ENCODE measurements around the gene PTPN1. TPM values are rescaled to one million over a fixed set of nuclear protein-coding genes. Genes with fewer than 3 reads are reported as not detected.
"Not testable (repeated sequence)": the region's sequence is repeated elsewhere in the genome, so short reads cannot be mapped to it uniquely, and the experiment has no call there.

Gene PTPN1
- polyA plus RNA-seq, 4 donors = 6.5 to 18.0 (median 12.6) TPM

GRCh38 chr20:50618537-50618936 lies 108.4 kb downstream of the PTPN1 start:
- 93 to 100% (median 100%) methylated on average over 1 of the region's 1 CpG for WGBS, 3 donors
- H3K27me3 ChIP-seq (ENCODE audit: control insufficient read depth in 3 of 3, insufficient read depth in 3 of 3, low read length in 3 of 3) = no peaks in the 10 kb centered on the region
- no peak for FAIRE-seq

GRCh38 chr20:50620459-50620858 lies 110.3 kb downstream of the PTPN1 start:
- not testable (repeated sequence) for FAIRE-seq; H3K4me1 ChIP-seq (ENCODE audit: control insufficient read depth in 3 of 3, insufficient read depth in 2 of 3, low read depth in 1 of 3, low read length in 2 of 3); DNase-seq; H3K36me3 ChIP-seq (ENCODE audit: control insufficient read depth in 3 of 3, insufficient read depth in 2 of 3, low read depth in 1 of 3, low read length in 3 of 3); H3K4me3 ChIP-seq (ENCODE audit: low read depth in 1 of 3, low read length in 3 of 3); H3K27ac ChIP-seq (ENCODE audit: low read depth in 1 of 3, low read length in 2 of 3); H3K27me3 ChIP-seq (ENCODE audit: control insufficient read depth in 3 of 3, insufficient read depth in 3 of 3, low read length in 3 of 3)
- whole genome bisulfite sequencing, 3 donors = 93 to 96% (median 95%) methylated on average over 9 of the region's 9 CpGs
- peaks cover 0 to 11% of the 10 kb centered on the region in 2 donors for H3K9me3 ChIP-seq (ENCODE audit: control insufficient read depth in 2 of 2, insufficient read depth in 1 of 2, low read depth in 1 of 2, low read length in 1 of 2)

More at GRCh38 chr20:50618537-50618936, 108.4 kb downstream of the PTPN1 start:
- Histone ChIP-seq H3K4me1 (ENCODE audit: control insufficient read depth in 3 of 3, insufficient read depth in 2 of 3, low read depth in 1 of 3, low read length in 2 of 3) (no peaks in the 10 kb centered on the region), H3K27ac (ENCODE audit: low read depth in 1 of 3, low read length in 2 of 3) (no peak overlapping the region), H3K4me3 (ENCODE audit: low read depth in 1 of 3, low read length in 3 of 3) (no peak overlapping the region), H3K9me3 (ENCODE audit: control insufficient read depth in 2 of 2, insufficient read depth in 1 of 2, low read depth in 1 of 2, low read length in 1 of 2) (peaks cover 0 to 11% of the 10 kb centered on the region in 2 donors), H3K36me3 (ENCODE audit: control insufficient read depth in 3 of 3, insufficient read depth in 2 of 3, low read depth in 1 of 3, low read length in 3 of 3) (no peaks in the 10 kb centered on the region)
- no peak for DNase-seq

GRCh38 chr20:50621068-50621665 lies 111.0 kb downstream of the PTPN1 start:
- peaks cover 0 to 11% of the 10 kb centered on the region in 2 donors for H3K9me3 ChIP-seq (ENCODE audit: control insufficient read depth in 2 of 2, insufficient read depth in 1 of 2, low read depth in 1 of 2, low read length in 1 of 2)
- H3K4me3 ChIP-seq (ENCODE audit: low read depth in 1 of 3, low read length in 3 of 3) = no peak overlapping the region
- no peaks in the 10 kb centered on the region for H3K27me3 ChIP-seq (ENCODE audit: control insufficient read depth in 3 of 3, insufficient read depth in 3 of 3, low read length in 3 of 3)
- H3K36me3 ChIP-seq (ENCODE audit: control insufficient read depth in 3 of 3, insufficient read depth in 2 of 3, low read depth in 1 of 3, low read length in 3 of 3) = no peaks in the 10 kb centered on the region
- FAIRE-seq = no peak
- H3K4me1 ChIP-seq (ENCODE audit: control insufficient read depth in 3 of 3, insufficient read depth in 2 of 3, low read depth in 1 of 3, low read length in 2 of 3) = peaks cover 0 to 3% (median 0%) of the 10 kb centered on the region in 3 donors
- WGBS, 3 donors = 73 to 91% (median 90%) methylated on average over 4 of the region's 4 CpGs
- no peak for DNase-seq
- H3K27ac ChIP-seq (ENCODE audit: low read depth in 1 of 3, low read length in 2 of 3) = no peak overlapping the region

- Histone ChIP-seq H3K36me3 (ENCODE audit: control insufficient read depth in 3 of 3, insufficient read depth in 2 of 3, low read depth in 1 of 3, low read length in 3 of 3) (no peaks in the 10 kb centered on the region), H3K4me3 (ENCODE audit: low read depth in 1 of 3, low read length in 3 of 3) (no peak overlapping the region), H3K9me3 (ENCODE audit: control insufficient read depth in 2 of 2, insufficient read depth in 1 of 2, low read depth in 1 of 2, low read length in 1 of 2) (peaks cover 0 to 11% of the 10 kb centered on the region in 2 donors), H3K4me1 (ENCODE audit: control insufficient read depth in 3 of 3, insufficient read depth in 2 of 3, low read depth in 1 of 3, low read length in 2 of 3) (peaks cover 0 to 3% (median 0%) of the 10 kb centered on the region in 3 donors), H3K27me3 (ENCODE audit: control insufficient read depth in 3 of 3, insufficient read depth in 3 of 3, low read length in 3 of 3) (no peaks in the 10 kb centered on the region), H3K27ac (ENCODE audit: low read depth in 1 of 3, low read length in 2 of 3) (no peak overlapping the region)
- FAIRE-seq (no peak), DNase-seq (peak in 1 of 2 donors; percentile 11)
- WGBS, 3 donors = 26 to 69% (median 36%) methylated on average over 18 of the region's 18 CpGs
Measured at GRCh38 chr20:50624351-50625016, 114.3 kb downstream of the PTPN1 start.

GRCh38 chr20:50625986-50626677 lies 115.9 kb downstream of the PTPN1 start:
- FAIRE-seq = no peak
- H3K36me3 ChIP-seq (ENCODE audit: control insufficient read depth in 3 of 3, insufficient read depth in 2 of 3, low read depth in 1 of 3, low read length in 3 of 3) = no peaks in the 10 kb centered on the region
- no peak overlapping the region for H3K4me3 ChIP-seq (ENCODE audit: low read depth in 1 of 3, low read length in 3 of 3)
- 45 to 58% (median 47%) methylated on average over 15 of the region's 15 CpGs for WGBS, 3 donors
- H3K27me3 ChIP-seq (ENCODE audit: control insufficient read depth in 3 of 3, insufficient read depth in 3 of 3, low read length in 3 of 3) = no peaks in the 10 kb centered on the region
- peaks cover 0 to 5% of the 10 kb centered on the region in 2 donors for H3K9me3 ChIP-seq (ENCODE audit: control insufficient read depth in 2 of 2, insufficient read depth in 1 of 2, low read depth in 1 of 2, low read length in 1 of 2)
- peak; percentile 18 to 48 for DNase-seq
- peaks cover 0 to 3% (median 0%) of the 10 kb centered on the region in 3 donors for H3K4me1 ChIP-seq (ENCODE audit: control insufficient read depth in 3 of 3, insufficient read depth in 2 of 3, low read depth in 1 of 3, low read length in 2 of 3)
- no peak overlapping the region for H3K27ac ChIP-seq (ENCODE audit: low read depth in 1 of 3, low read length in 2 of 3)

GRCh38 chr20:50627747-50628146 lies 117.6 kb downstream of the PTPN1 start:
- Histone ChIP-seq H3K4me1 (ENCODE audit: control insufficient read depth in 3 of 3, insufficient read depth in 2 of 3, low read depth in 1 of 3, low read length in 2 of 3) (peaks cover 0 to 3% (median 0%) of the 10 kb centered on the region in 3 donors), H3K36me3 (ENCODE audit: control insufficient read depth in 3 of 3, insufficient read depth in 2 of 3, low read depth in 1 of 3, low read length in 3 of 3) (no peaks in the 10 kb centered on the region), H3K27me3 (ENCODE audit: control insufficient read depth in 3 of 3, insufficient read depth in 3 of 3, low read length in 3 of 3) (no peaks in the 10 kb centered on the region), H3K4me3 (ENCODE audit: low read depth in 1 of 3, low read length in 3 of 3) (no peak overlapping the region), H3K9me3 (ENCODE audit: control insufficient read depth in 2 of 2, insufficient read depth in 1 of 2, low read depth in 1 of 2, low read length in 1 of 2) (no peaks in the 10 kb centered on the region), H3K27ac (ENCODE audit: low read depth in 1 of 3, low read length in 2 of 3) (no peak overlapping the region)
- DNase-seq = no peak
- 84 to 85% (median 85%) methylated on average over 9 of the region's 9 CpGs for WGBS, 3 donors
- FAIRE-seq = no peak

GRCh38 chr20:50628332-50628731 lies 118.1 kb downstream of the PTPN1 start:
- Histone ChIP-seq H3K4me1 (ENCODE audit: control insufficient read depth in 3 of 3, insufficient read depth in 2 of 3, low read depth in 1 of 3, low read length in 2 of 3) (peaks cover 0 to 3% (median 0%) of the 10 kb centered on the region in 3 donors), H3K9me3 (ENCODE audit: control insufficient read depth in 2 of 2, insufficient read depth in 1 of 2, low read depth in 1 of 2, low read length in 1 of 2) (no peaks in the 10 kb centered on the region)
- no peak for FAIRE-seq

GRCh38 chr20:50628853-50629669 lies 118.9 kb downstream of the PTPN1 start:
- no peaks in the 10 kb centered on the region for H3K27me3 ChIP-seq (ENCODE audit: control insufficient read depth in 3 of 3, insufficient read depth in 3 of 3, low read length in 3 of 3)
- H3K27ac ChIP-seq (ENCODE audit: low read depth in 1 of 3, low read length in 2 of 3) = no peak overlapping the region
- H3K4me3 ChIP-seq (ENCODE audit: low read depth in 1 of 3, low read length in 3 of 3) = no peak overlapping the region
- WGBS, 3 donors = 84 to 88% (median 85%) methylated on average over 15 to 16 of the region's 16 CpGs
- peaks cover 0 to 3% (median 0%) of the 10 kb centered on the region in 3 donors for H3K4me1 ChIP-seq (ENCODE audit: control insufficient read depth in 3 of 3, insufficient read depth in 2 of 3, low read depth in 1 of 3, low read length in 2 of 3)
- no peaks in the 10 kb centered on the region for H3K9me3 ChIP-seq (ENCODE audit: control insufficient read depth in 2 of 2, insufficient read depth in 1 of 2, low read depth in 1 of 2, low read length in 1 of 2)
- no peaks in the 10 kb centered on the region for H3K36me3 ChIP-seq (ENCODE audit: control insufficient read depth in 3 of 3, insufficient read depth in 2 of 3, low read depth in 1 of 3, low read length in 3 of 3)
- FAIRE-seq (no peak), DNase-seq (no peak)

More at GRCh38 chr20:50628332-50628731, 118.1 kb downstream of the PTPN1 start:
- DNase-seq = no peak
- 69 to 75% (median 70%) methylated on average over 11 of the region's 11 CpGs for WGBS, 3 donors
- H3K27ac ChIP-seq (ENCODE audit: low read depth in 1 of 3, low read length in 2 of 3) = no peak overlapping the region
- H3K27me3 ChIP-seq (ENCODE audit: control insufficient read depth in 3 of 3, insufficient read depth in 3 of 3, low read length in 3 of 3) = no peaks in the 10 kb centered on the region
- no peaks in the 10 kb centered on the region for H3K36me3 ChIP-seq (ENCODE audit: control insufficient read depth in 3 of 3, insufficient read depth in 2 of 3, low read depth in 1 of 3, low read length in 3 of 3)
- no peak overlapping the region for H3K4me3 ChIP-seq (ENCODE audit: low read depth in 1 of 3, low read length in 3 of 3)
